ENCODE measurements around the gene DOLPP1. TPM values are rescaled to one million over a fixed set of nuclear protein-coding genes. Genes with fewer than 3 reads are reported as not detected.

DOLPP1 gene
- total and polyA plus RNA-seq, 2 of the 8 experiments (the other 6 are each of a cell fraction or from before 2014, with no cell fraction given), result 36.0 to 45.3 TPM

- TF ChIP-seq CTCF (IDR thresholded peaks at IDR 0.05; ENCODE audit: control extremely low read depth in 1 of 3, insufficient read depth in 1 of 3, low read depth in 1 of 3, low read length in 3 of 3) (peak; percentile 84 to 100 (median 99)), YY1 (IDR thresholded peaks at IDR 0.05; ENCODE audit: low read depth, low read length) (peak; percentile 49; the same call in 1 of the 2 replicates), MAX (IDR thresholded peaks at IDR 0.05) (peak; percentile 57), CBX5 (IDR thresholded peaks at IDR 0.05; ENCODE audit: low read depth, low read length) (no peak), HDAC2 (IDR thresholded peaks at IDR 0.05; ENCODE audit: borderline replicate concordance in 1 of 2, low read depth in 2 of 2, low read length in 2 of 2) (no peak), TCF12 (IDR thresholded peaks at IDR 0.05; ENCODE audit: low read depth, low read length) (0 out of 2 replicates have a peak, but pooled peaks have one; percentile 37)
Observed at GRCh38 chr9:129131300-129132145, 50.6 kb downstream of the DOLPP1 start (continued).

All from H1 (cell line).